Brain microvascular endothelial cell (primary cell): Measurements from ENCODE around the gene FMN2.

ENCODE experiments used
- DNase-seq: peaks from one replicate; pipeline ENCODE4 v3.0.0-alpha.2; 2020
- H3K27ac ChIP-seq: fragments of 250-450 bp; sonication (Bioruptor Pico); 2 replicates; pipeline ENCODE4 v1.5.1; 2020; ENCODE audit warnings: mild to moderate bottlenecking, moderate library complexity
- H3K27me3 ChIP-seq: fragments of 250-450 bp; sonication (Bioruptor Pico); replicated peaks from 2 replicates; pipeline ENCODE4 v1.5.1; 2020; ENCODE audit warnings: mild to moderate bottlenecking
- H3K36me3 ChIP-seq: fragments of 250-450 bp; sonication (Bioruptor Pico); replicated peaks from 2 replicates; pipeline ENCODE4 v1.5.1; 2020; ENCODE audit warnings: mild to moderate bottlenecking
- H3K4me3 ChIP-seq: 2 replicates; pipeline ENCODE4 v1.5.1; 2011; ENCODE audit warnings: low read depth, mild to moderate bottlenecking, control low read depth, low read length, moderate library complexity
- in situ Hi-C: cut with HindIII; loops from 2 replicates; pipeline ENCODE4 v1.10.0; 2017; ENCODE audit warnings: low sequenced_read_pairs, low pct_ligation_motif_present
- TF ChIP-seq, protein P1 (sequence below): IDR thresholded peaks from 2 replicates; pipeline ENCODE4 v1.5.1; 2011; ENCODE audit warnings: low read depth, mild to moderate bottlenecking, moderate library complexity, low read length, control low read depth, inconsistent platforms; ENCODE audit errors: missing control alignments

The FMN2 gene

DNA sequence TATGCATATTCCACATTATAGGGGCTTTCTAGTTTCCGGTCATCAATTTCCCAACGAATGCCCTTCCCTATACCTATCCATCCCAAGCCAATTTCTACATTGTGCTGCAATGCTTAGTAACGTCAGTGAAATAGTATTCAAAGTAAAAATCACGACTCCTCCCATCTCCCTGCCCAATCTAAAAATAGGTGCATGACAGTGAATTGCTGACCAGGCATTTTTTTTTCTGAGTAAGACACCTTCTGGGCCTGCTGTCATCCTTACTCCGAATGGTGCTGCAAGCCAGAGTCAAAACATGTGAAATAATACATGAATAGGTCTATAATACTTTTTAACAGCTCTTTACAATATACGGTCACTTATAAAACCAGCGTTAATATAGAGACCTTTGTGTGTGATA lies 400.1 kb downstream of the FMN2 start:
- in situ Hi-C loops = no loop called here
- Histone ChIP-seq H3K36me3 (no peaks in the 10 kb centered on the region), H3K27ac (peak overlapping the region; percentile 60), H3K4me3 (no peak overlapping the region), H3K27me3 (no peaks in the 10 kb centered on the region)
- TF ChIP-seq, protein P1, sequence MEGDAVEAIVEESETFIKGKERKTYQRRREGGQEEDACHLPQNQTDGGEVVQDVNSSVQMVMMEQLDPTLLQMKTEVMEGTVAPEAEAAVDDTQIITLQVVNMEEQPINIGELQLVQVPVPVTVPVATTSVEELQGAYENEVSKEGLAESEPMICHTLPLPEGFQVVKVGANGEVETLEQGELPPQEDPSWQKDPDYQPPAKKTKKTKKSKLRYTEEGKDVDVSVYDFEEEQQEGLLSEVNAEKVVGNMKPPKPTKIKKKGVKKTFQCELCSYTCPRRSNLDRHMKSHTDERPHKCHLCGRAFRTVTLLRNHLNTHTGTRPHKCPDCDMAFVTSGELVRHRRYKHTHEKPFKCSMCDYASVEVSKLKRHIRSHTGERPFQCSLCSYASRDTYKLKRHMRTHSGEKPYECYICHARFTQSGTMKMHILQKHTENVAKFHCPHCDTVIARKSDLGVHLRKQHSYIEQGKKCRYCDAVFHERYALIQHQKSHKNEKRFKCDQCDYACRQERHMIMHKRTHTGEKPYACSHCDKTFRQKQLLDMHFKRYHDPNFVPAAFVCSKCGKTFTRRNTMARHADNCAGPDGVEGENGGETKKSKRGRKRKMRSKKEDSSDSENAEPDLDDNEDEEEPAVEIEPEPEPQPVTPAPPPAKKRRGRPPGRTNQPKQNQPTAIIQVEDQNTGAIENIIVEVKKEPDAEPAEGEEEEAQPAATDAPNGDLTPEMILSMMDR = no peak
- no peak for DNase-seq

DNA sequence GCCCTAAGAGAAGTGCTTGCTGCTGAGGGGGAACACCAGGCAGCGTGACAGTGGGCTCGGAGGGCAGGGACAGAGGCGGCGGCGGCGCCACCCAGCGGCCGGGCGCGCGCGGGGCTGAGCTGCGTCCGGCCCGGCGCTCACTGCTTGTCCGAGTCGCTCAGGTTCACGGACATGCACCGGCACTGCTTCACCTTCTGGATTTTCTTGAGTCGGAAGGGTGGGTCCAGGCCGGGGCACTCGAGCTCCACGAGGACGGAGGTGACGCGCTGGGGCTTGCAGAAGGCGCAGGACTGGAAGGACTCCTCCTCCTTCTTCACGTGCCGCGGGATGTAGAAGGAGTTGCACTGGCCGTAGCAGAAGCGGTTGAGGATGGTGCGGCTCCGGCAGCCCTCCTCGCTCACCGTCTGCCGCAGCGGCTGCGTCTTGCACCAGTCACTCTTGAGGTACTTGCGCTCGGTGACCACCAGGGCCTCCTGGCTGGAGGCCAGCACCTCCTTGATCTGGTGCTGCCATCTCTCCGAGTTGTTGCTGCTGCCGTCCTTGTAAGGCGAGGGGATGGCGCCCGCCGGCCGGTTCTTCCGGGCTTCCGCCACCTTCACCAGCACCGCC lies 401.3 kb downstream of the FMN2 start:
- Histone ChIP-seq H3K27ac (no peak overlapping the region), H3K27me3 (no peaks in the 10 kb centered on the region), H3K4me3 (peak overlapping the region; percentile 53), H3K36me3 (no peaks in the 10 kb centered on the region)
- in situ Hi-C loops = no loop called here
- TF ChIP-seq, protein P1 = peak; percentile 65
- DNase-seq = peak; percentile 55

DNA sequence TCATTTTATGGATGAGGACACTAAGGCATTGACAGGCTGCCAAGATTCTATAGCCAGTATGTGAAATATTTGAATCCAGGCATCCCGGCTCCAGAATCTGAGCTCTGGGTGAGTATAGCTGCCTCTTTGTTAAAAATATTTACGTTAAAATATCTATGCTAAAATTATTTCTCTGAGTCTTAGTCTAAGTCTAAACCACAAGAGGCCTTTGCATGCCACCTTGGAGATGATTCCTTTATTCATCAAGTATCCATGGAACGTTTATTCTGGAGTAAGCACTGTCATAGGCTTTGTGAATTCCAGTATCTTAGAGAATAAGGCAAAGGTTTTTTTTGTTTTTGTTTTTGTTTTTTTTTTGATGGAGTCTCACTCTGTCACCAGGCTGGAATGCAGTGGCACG lies 403.9 kb downstream of the FMN2 start:
- Histone ChIP-seq H3K36me3 (no peaks in the 10 kb centered on the region), H3K27ac (no peak overlapping the region), H3K4me3 (no peak overlapping the region), H3K27me3 (no peaks in the 10 kb centered on the region)
- in situ Hi-C loops = no loop called here
- DNase-seq = no peak
- TF ChIP-seq, protein P1 = no peak

DNA sequence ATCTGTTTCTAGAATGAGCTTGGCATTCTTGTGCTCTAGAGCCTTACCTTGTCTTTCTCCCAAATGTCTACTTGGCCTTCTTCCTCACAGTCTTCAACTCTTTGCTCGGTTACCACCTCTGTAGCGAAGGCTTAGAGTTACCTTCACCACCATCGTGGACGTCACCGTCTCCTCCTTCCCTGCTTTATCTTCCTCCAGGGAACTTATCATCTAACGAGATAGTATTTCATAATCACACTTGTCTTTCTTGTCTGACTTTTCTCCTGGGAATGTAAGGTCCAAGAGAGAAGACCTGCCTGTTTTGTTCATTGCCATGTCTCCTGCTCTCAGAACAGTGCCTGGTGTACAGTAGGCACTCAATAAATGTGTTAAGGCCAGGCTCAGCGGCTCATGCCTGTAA lies 404.7 kb downstream of the FMN2 start:
- in situ Hi-C loops = no loop called here
- DNase-seq = no peak
- H3K27ac ChIP-seq = no peak overlapping the region
- no peaks in the 10 kb centered on the region for H3K36me3 ChIP-seq
- TF ChIP-seq, protein P1 = no peak
- no peak overlapping the region for H3K4me3 ChIP-seq
- no peaks in the 10 kb centered on the region for H3K27me3 ChIP-seq

DNA sequence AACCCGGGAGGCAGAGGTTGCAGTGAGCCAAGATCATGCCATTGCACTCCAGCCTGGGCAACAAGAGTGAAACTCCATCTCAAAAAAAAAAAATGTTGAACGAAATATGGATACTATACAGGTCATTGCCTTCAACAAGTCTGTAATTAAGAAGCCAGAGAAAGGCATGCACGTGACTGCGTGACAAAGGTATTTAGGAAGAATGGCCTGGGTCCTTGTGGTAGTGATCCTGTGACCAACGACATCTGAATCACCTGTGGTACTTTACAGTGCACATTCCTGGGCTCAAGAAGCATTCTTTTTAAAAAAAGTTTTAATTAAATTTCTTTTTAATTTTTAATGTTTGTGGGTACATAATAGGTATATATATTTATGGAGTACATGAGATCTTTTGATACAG lies 405.3 kb downstream of the FMN2 start:
- DNase-seq = no peak
- in situ Hi-C loops = no loop called here

More for the DNA sequence above, 405.3 kb downstream of the FMN2 start:
- Histone ChIP-seq H3K27me3 (no peaks in the 10 kb centered on the region), H3K27ac (no peak overlapping the region), H3K4me3 (no peak overlapping the region), H3K36me3 (no peaks in the 10 kb centered on the region)
- TF ChIP-seq, protein P1 = no peak
